CD4-positive, alpha-beta T cell treated with Interferon gamma for 1 hour (primary cell): ENCODE results near the gene RASGRP4.
A peak's percentile ranks its signal among the peaks of the same experiment; 100 is the strongest.

Source experiments
- DNase-seq: peaks from one replicate; pipeline ENCODE4 v3.0.0-alpha.2; 2020

Gene RASGRP4

DNA sequence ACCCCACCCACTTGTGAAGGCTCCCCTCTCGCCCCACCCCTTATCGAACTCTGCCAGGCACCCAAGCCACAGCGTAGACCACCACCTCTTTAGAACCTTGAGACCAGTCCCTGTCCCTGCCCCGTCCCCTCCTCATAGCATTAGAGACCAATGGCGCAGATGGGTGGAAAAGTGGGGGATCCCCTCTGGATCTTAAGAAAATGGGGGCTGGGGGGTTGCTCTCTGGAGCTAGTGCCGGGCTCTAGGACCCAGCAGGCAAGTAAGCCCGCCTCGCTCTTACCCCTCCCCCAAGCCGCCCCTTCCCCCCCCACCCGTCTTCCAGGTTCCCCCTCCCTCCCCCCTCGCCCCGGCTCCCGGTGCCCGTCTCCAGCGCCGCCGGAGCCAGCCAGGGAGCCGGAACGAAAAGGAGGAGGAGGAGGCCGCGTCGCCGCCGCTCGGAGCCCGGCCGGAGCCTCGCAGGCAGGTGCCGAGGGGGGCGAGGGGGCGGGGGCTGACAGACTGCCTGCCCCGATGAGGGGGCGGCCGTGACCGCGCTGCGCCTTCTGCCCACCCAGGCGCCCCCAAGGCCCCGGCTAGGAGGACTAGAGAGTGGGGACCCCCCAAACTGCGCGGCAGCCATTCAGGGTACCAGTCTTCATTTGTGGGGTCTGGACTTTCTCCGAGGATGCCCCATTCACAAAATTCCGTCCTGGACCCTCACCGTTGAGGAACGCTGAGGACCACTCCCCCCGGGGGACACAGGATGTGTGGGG lies 37.5 kb downstream of the RASGRP4 start, which contains the start of gene SPRED3:
TSS of gene SPRED3 (plus strand) at position 349 of the 752 bp plus-strand sequence. CDS start 1,606 bp downstream, outside the sequence.
- DNase-seq = no peak

DNA sequence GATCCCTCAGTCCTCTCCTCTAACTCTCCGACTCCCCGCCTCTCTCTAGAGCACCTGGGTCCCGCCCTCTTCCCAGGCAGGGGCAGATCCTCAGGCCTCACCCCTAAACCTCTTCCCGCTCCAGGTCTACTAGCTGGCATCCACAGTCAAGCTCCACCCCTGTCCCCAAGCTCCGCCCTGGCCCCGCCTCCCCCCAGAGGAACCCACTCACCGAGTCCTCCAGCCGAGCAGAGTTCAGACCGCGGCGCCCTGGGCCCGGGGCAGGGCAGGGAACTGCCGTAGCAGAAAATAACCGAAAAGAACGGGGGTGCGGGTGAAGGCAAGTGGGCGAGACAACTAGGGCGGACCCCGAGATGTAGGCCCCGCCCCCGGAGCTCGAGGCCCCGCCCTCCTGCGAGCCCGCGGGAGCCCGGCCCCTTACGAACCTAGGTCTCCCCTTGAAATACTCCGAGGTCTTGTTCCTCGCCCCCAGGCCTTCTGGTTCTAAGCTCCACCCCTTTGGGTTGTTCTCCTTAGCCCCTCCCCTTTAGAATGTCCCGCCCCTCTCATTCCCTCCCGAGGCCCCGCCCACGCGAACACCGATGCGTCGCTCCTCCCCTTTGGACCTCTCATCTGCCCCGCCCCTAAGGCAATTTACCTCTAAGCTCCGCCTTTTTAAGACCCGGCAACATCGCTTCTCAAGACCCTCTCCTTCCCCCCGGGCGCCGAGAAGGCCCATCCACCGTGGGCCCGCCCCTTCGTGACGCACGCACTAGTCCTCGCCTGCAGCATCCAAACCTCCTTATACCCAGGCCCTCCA lies 38.3 kb downstream of the RASGRP4 start, which contains the start of gene GGN:
TSS of gene GGN (minus strand) at position 485 of the 799 bp plus-strand sequence. CDS start 773 bp downstream, outside the sequence.
- DNase-seq = peak; percentile 78

DNA sequence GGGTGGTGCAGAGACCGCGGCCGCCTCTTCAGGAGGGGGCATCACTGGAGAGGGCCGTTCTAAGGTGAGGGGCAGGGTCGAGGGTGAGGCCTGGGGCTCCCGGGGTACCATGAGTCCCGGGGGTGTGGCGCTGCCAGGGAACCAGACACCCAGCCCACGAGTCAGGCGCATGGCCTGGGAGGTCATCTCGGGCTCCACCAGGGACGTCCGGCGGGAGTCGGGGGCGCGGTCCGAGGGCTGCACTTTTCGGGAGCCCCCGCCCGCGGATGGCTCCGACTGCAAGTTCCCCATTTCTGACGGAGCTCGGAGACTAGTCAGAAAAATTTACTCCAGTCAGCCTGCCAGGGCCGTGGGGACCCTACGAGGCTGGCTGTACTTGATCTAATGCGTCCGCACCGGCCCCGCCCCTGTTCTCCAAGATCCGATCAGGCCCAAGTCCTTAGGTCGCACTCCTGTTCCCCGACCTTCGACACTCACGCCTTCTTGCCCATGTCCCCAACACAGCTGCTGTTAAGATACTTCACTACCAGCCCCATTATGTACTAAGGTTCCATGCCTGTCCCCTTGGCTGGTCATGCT lies 39.0 kb downstream of the RASGRP4 start:
- peak; percentile 14 for DNase-seq

DNA sequence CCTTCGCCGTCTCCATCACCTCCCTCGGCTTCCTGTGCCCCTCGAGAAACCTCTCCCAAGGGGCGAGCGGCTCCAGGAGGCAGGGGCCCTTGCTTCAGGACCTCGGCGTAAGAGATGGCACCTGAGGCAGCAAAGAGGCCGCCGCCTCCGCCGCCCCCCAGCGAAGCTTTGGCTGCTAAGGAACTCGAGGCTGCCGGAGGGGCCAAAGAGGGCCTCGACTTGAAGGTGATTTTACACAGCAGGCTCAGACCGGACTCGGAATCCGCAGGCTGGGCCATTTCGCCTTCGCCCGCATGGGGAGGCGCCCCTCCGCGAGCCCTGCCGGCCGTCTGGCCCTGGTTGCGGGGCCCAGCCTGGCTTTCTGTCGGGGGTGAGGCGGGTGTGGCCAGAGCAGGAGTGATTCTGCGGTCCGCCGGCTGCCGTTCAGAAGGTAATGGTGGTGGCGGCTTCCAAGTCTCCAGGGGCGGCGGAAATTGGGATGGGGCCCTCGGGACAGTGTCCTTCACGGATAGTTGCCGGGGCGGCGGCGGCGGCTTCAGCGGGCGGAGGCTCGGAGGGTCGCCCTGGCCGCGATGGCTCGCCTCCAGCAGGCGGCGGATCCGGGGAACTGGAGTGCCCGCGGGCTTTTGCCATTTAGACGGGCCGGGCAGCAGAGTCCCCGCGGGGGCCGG lies 39.6 kb downstream of the RASGRP4 start:
- DNase-seq = no peak

GRCh38 chr19:38385804-38386257 lies 40.2 kb downstream of the RASGRP4 start:
- no peak for DNase-seq

GRCh38 chr19:38385057-38385803 lies 40.8 kb downstream of the RASGRP4 start:
- DNase-seq = no peak

- DNase-seq = no peak
Measured at GRCh38 chr19:38384209-38385027, 41.6 kb downstream of the RASGRP4 start.

- DNase-seq = no peak
Measured at GRCh38 chr19:38383743-38384142, 42.3 kb downstream of the RASGRP4 start.

DNA sequence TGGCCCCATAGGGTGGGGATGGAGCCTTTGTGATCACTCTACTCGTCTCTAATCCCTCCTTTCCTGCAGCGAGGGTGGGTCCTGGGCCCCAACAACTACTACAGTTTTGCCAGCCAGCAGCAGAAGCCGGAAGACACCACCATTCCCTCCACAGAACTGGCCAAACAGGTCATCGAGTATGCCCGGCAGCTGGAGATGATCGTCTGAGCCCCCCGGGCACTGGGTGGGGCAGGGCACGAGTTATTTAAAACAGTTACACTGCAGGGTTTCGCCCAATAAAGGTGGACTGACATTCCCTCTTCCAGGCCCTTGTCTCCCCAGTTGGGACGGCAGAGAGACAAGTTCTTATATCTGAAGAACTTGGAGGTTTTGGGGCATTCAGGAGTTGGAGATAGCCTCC lies 42.8 kb downstream of the RASGRP4 start:
- DNase-seq = no peak

DNA sequence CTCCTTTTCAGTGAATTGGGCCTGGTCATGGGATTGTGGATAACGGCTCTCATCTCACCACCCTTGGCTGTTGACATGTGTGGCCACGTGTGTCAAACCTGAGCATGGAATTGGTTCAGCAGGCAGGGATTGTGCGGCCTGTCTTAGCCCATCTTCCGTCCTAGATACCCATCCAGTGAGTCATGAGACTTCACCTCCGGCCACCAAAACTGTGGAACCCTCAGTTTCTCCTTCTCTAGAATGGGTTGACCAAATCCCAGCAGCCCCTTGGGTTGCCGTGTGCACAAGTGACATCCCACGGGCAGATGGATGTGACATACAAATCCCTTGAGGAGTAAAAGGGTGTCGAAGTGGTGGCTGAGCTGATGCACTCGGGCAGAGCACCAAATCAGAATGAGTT lies 44.9 kb downstream of the RASGRP4 start:
- no peak for DNase-seq

GRCh38 chr19:38378866-38379265 lies 47.2 kb downstream of the RASGRP4 start:
- no peak for DNase-seq

GRCh38 chr19:38377052-38377451 lies 49.0 kb downstream of the RASGRP4 start:
- DNase-seq = no peak

GRCh38 chr19:38376576-38376975 lies 49.4 kb downstream of the RASGRP4 start:
- DNase-seq = no peak

- no peak for DNase-seq
Measured at GRCh38 chr19:38375748-38376147, 50.3 kb downstream of the RASGRP4 start.

DNA sequence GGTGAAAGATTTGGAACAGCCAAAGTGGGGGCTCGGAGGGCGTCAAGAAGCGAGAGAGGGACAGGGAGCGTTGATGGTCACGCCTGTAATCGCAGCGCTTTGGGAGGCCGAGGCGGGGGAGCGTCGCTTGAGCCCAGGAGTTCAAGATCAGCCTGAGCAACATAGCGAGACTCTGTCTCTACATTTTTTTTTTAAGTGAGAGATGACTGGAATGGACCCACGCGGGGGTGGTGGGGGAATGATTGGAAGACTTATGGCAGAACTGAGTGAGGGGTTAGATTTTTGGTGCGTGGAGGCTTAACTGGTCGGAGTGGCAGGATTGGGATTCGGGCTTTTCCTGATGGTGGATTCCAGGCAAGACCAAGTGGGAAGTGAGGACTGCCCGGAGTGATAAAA lies 50.9 kb downstream of the RASGRP4 start:
- DNase-seq = no peak

DNA sequence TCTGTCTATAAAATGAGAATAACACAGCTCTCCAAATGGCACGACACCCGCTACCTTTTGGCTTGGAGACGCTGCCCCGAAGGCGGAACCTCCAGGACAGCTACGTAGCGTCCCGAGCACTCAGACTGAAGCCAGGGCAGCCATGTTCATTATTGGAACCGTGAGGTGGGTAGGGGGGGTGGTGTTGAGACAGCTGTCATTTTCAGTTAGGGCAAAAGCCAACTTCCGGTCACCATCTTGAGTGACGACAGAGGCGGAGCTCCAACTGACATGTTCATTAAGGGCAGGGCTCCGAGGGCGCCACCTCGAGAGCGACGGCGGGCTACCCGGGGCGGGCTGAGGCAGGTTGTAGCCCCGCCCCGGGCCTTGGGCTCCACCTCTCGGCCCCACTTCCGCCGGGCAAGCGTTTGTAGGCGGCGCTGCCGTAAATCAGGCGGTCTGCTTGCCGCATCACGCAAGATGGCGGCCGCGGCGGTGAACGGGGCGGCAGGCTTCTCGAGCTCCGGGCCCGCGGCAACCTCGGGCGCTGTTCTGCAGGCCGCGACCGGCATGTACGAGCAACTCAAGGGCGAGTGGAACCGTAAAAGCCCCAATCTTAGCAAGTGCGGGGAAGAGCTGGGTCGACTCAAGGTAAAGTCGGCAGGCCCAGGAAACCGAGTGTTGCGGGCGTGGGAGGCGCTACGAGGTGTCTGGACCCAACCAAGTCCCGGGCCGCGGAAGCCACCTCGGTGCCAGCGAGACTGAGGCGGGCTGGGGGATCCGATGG lies 51.5 kb downstream of the RASGRP4 start, which contains the start of gene PSMD8:
TSS of gene PSMD8 (plus strand) at position 240 of the 766 bp plus-strand sequence. CDS start at position 271, 31 bp downstream.
- DNase-seq = peak; percentile 99

GRCh38 chr19:38373907-38374331 lies 52.1 kb downstream of the RASGRP4 start:
- no peak for DNase-seq

DNA sequence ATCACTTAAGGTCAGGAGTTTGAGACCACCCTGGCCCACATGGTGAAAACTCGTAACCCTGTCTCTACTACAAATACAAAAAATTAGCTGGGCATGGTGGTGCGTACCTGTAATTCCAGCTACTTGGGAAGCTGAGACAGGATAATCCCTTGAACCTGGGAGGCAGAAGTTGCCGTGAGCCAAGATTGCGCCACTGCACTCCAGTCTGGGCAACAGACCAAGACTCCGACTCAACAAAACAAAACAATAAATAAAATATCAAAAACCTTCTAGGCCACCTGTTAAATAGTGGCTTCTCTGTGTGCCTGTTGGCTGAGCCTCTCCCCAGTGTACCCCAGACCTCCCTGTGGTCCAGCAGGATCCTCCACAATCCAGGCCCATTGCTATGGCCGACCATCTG lies 54.9 kb downstream of the RASGRP4 start:
- DNase-seq = no peak

- DNase-seq = no peak
Measured at GRCh38 chr19:38370299-38370698, 55.7 kb downstream of the RASGRP4 start.

GRCh38 chr19:38369584-38369983 lies 56.4 kb downstream of the RASGRP4 start:
- DNase-seq = no peak
